Aorta (tissue), 5 donors: ENCODE measurements around the gene TFCP2L1. TPM values are rescaled to one million over a fixed set of nuclear protein-coding genes. Genes with fewer than 3 reads are reported as not detected.
A peak's percentile ranks its signal among the peaks of the same experiment; 100 is the strongest.

Experiments used
- ATAC-seq: fragments of 200-7000 bp; cut with Tn5 transposase; one replicate; pipeline ENCODE4 v1.9.1; 2022; ENCODE audit warnings: moderate library complexity; ENCODE audit not compliant: low FRiP score
- DNase-seq, 2 donors: peaks; one replicate each; pipeline ENCODE4 v3.0.0-alpha.2; 2020
- H3K27ac ChIP-seq, 2 donors: one replicate each; pipeline ENCODE4 v1.5.1; 2013; ENCODE audit warnings: low read length in 2 of 2, mild to moderate bottlenecking in 2 of 2, moderate library complexity in 2 of 2, control low read depth in 1 of 2, inconsistent platforms in 1 of 2, low read depth in 1 of 2
- H3K27me3 ChIP-seq, 2 donors: one replicate each; pipeline ENCODE4 v1.6.1; 2013; ENCODE audit warnings: control low read depth in 1 of 2, low read length in 1 of 2, mild to moderate bottlenecking in 1 of 2, moderate library complexity in 1 of 2; ENCODE audit not compliant: insufficient read depth in 2 of 2, control insufficient read depth in 1 of 2
- H3K36me3 ChIP-seq, 2 donors: one replicate each; pipeline ENCODE4 v1.6.1; 2013; ENCODE audit warnings: control low read depth in 1 of 2, low read length in 1 of 2, mild to moderate bottlenecking in 1 of 2; ENCODE audit not compliant: insufficient read depth in 2 of 2, control insufficient read depth in 1 of 2
- H3K4me1 ChIP-seq, 2 donors: one replicate each; pipeline ENCODE4 v1.6.1; 2013; ENCODE audit warnings: low read length in 2 of 2, control low read depth in 1 of 2, mild to moderate bottlenecking in 1 of 2, moderate library complexity in 1 of 2; ENCODE audit not compliant: insufficient read depth in 2 of 2, control insufficient read depth in 1 of 2
- H3K4me3 ChIP-seq, 2 donors: one replicate each; pipeline ENCODE4 v1.5.1; 2013; ENCODE audit warnings: low read length in 2 of 2, control low read depth in 1 of 2, mild to moderate bottlenecking in 1 of 2
- H3K9me3 ChIP-seq: one replicate; pipeline ENCODE4 v1.6.1; 2013; ENCODE audit warnings: mild to moderate bottlenecking, low read length; ENCODE audit not compliant: control insufficient read depth
- WGBS, 2 donors: extraction: QIAGEN DNeasy Blood & Tissue Kit; methylation state at CpG; one replicate each; pipeline ENCODE4 v1.1.7; 2013; 5-methylcytosine and 5-hydroxymethylcytosine counted together
- intact Hi-C, 2 donors: fragments of 100-400 bp; cut with DNase I; formaldehyde crosslinking; loops; one replicate each; pipeline versions ENCODE4 v1.14.2 to v1.15.0; 2022
- polyA plus RNA-seq, 2 donors: library from polyadenylated mRNA; stranded (reverse); fragments of 200-250 nt; gene quantifications; one replicate each; pipeline ENCODE4 v1.2.3, GENCODE V29; 2013
- total RNA-seq, 2 donors: library from RNA; stranded (reverse); fragmentation: NEBNext Ultra II Directional; extraction: Animal tissue kit (Norgen Biotek cat#: 25700); gene quantifications; one replicate each; pipeline ENCODE4 v1.2.1, GENCODE V29; 2021
- donor health status: healthy with polysubstance abuse.
- donor health status: Bipolar disorder and iron deficiency.
- donor health status: DM: no; HTN: no; CAD: no.
- donor health status: DM: no; HTN: no; CAD: no.
- donor health status: DM: yes; HTN: yes; CAD: no.

TFCP2L1 gene
- total and polyA plus RNA-seq, 4 donors = 0.03 to 1.7 (median 0.91) TPM

DNA sequence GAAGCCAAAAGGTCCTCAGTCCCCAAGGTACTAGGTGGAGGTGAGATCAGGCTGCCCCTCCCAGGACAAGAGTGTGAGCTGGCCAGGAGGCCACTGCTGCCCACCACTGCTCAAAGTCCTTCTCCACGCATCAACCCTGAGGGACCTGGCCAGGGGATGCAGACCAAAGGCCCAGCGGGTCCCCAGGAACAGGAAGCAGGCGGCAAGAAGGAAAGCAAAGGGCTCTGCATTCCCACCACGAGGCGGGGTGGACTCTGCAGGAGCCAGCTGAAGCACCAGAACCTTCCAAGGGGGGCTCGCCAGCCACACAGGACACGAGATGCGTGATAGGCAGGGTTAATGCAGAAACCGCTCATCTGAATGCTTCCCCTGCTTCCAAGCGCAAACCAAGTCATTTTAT, 67.4 kb downstream of the TFCP2L1 start:
- H3K27me3 ChIP-seq = no peaks in the 10 kb centered on the region
- H3K9me3 ChIP-seq = no peaks in the 10 kb centered on the region
- no peaks in the 10 kb centered on the region for H3K36me3 ChIP-seq
- no peak overlapping the region for H3K27ac ChIP-seq
- peak in 1 of 2 donors; percentile 53 for DNase-seq
- intact Hi-C loops = no loop called here
- WGBS, 2 donors = 78 to 80% methylated on average over 10 of the region's 10 CpGs
- H3K4me1 ChIP-seq = no peaks in the 10 kb centered on the region
- no peak for ATAC-seq
- H3K4me3 ChIP-seq = no peak overlapping the region

DNA sequence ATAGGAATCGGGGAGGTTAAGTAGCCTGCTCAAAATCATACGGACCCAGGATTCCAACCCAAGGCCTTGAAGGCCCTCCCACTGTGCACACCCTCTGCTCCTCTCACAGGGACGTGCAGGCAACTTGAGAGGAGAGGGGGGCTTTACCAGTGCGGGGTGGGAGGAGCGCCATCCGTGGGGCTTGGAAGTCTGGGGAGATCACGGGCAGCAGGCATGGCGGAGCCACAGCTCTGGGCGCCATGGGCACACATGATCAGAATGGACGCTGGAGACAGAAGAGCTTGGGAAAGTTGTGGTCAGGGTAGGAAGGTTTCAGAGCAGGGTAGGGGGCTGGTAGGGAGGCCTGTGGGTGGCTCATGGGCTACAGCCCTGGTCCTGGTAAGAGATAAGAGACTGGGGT, 70.7 kb downstream of the TFCP2L1 start:
- H3K27me3 ChIP-seq = no peaks in the 10 kb centered on the region
- no peaks in the 10 kb centered on the region for H3K9me3 ChIP-seq
- intact Hi-C loops = no loop called here
- H3K4me3 ChIP-seq = no peak overlapping the region
- no peak overlapping the region for H3K27ac ChIP-seq
- H3K4me1 ChIP-seq = no peaks in the 10 kb centered on the region
- ATAC-seq = no peak
- peak in 1 of 2 donors; percentile 59 for DNase-seq
- no peaks in the 10 kb centered on the region for H3K36me3 ChIP-seq
- WGBS, 2 donors = 94 to 96% methylated on average over 10 of the region's 10 CpGs

DNA sequence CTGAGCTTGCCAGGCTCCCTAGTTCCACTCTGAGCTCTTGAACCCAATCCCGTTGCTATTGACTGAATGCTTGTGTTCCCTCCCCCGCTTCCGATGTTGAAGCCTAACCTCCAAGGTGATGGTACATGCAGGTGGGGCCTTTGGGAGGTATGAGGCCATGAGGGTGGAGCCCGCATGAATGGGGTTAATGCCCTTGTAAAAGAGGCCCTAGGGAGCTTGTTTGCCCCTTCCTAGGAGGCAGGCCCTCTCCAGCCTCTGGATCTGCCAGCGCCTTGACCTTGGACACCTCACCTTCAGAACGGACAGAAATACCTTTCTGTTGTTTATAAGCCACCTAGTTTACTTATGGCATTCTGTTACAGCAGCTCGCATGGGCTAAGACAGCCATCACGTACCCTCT, 71.6 kb downstream of the TFCP2L1 start:
- H3K36me3 ChIP-seq = no peaks in the 10 kb centered on the region
- intact Hi-C loops = no loop called here
- H3K27me3 ChIP-seq = no peaks in the 10 kb centered on the region
- DNase-seq (no peak), ATAC-seq (no peak)
- H3K27ac ChIP-seq = no peak overlapping the region
- WGBS, 2 donors = 93 to 94% methylated on average over 8 of the region's 8 CpGs
- no peaks in the 10 kb centered on the region for H3K9me3 ChIP-seq
- no peaks in the 10 kb centered on the region for H3K4me1 ChIP-seq
- no peak overlapping the region for H3K4me3 ChIP-seq

DNA sequence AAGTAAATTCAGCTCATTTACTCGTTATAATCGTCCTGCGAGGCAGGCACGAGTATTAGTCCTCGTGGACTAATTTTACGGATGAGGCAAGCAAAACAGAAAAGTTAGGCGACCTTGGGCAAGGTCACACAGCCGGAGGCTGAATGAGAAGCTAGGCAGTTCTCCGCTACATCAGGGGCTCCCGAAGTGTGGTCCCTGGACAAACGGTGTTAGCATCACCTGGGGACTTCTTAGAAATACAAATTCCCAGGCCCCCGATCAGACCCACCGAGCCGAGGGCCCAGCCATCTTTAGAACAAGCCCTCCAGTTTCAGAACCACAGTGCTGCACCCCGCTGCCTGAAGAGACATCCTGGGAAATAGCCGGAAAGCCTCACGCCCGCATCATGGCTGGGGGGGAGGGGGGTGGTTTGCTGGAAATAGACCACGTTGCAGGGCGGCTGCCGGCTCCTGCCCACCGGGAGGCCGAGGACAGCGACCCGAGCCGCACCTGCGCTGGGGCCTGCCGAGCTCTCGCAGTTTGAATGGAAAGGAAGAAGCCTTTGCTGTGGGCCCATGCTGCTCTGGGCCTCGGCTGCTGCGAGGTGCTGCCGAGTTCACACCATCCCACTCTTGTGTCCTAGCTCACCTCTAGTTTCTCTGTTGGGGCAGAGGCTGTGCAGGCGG, 72.2 kb downstream of the TFCP2L1 start:
- Histone ChIP-seq H3K9me3 (no peaks in the 10 kb centered on the region), H3K4me1 (no peaks in the 10 kb centered on the region), H3K27ac (no peak overlapping the region), H3K4me3 (no peak overlapping the region), H3K36me3 (no peaks in the 10 kb centered on the region), H3K27me3 (no peaks in the 10 kb centered on the region)
- ATAC-seq = no peak
- DNase-seq = peak in 1 of 2 donors; percentile 54
- WGBS, 2 donors = 85 to 88% methylated on average over 33 of the region's 33 CpGs
- intact Hi-C loops = no loop called here

DNA sequence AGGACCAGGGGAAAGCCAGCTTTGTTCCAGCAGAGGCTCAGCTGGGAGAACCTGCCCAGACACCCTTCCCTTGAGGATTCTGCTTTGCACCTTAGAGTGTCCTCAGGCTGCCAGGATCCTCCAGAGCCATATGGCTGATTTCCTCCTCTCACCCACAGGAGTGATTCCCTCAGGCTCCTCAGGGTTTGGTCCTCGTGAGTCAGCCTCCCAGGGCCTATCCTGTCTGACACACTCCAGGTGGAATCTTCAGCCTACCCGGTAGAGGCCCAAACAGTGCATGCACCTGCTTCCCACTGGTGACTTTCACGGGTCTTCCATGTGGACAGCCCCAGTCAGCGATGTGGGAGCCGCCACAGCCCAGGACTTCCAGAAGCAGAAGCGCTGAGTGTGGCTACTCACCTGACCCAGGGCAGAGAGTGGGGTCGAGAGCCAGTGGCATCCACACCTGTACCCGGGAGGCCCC, 73.3 kb downstream of the TFCP2L1 start:
- Histone ChIP-seq H3K36me3 (no peaks in the 10 kb centered on the region), H3K4me3 (no peak overlapping the region), H3K27me3 (no peaks in the 10 kb centered on the region), H3K4me1 (no peaks in the 10 kb centered on the region), H3K27ac (no peak overlapping the region), H3K9me3 (no peaks in the 10 kb centered on the region)
- no peak for ATAC-seq
- 89 to 94% methylated on average over 8 of the region's 8 CpGs for WGBS, 2 donors
- intact Hi-C loops = no loop called here
- no peak for DNase-seq

DNA sequence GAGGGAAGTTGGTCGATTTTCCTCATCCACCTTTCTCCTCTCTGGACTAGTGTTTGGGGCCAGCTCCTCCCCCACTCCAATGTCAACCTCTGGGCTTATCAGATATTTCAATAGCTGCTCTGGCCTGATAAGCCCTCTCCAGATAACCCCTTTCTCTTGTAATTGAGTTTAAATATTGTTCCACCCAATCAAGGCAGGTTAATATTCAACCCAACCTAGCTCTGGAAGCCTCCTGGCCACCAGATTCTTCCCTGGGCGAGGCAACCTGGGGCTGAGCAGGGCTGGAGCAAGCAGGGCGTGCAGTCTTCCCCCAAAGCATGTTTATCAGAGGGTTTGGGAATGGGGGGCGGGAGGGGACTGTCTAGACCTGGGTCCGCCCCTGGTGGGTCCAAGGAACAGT, 73.8 kb downstream of the TFCP2L1 start:
- DNase-seq = no peak
- Histone ChIP-seq H3K4me1 (no peaks in the 10 kb centered on the region), H3K36me3 (no peaks in the 10 kb centered on the region), H3K4me3 (no peak overlapping the region), H3K27ac (no peak overlapping the region), H3K27me3 (no peaks in the 10 kb centered on the region), H3K9me3 (no peaks in the 10 kb centered on the region)
- WGBS, 2 donors = 85% methylated on average over 5 of the region's 5 CpGs
- intact Hi-C loops = no loop called here
- ATAC-seq = no peak

DNA sequence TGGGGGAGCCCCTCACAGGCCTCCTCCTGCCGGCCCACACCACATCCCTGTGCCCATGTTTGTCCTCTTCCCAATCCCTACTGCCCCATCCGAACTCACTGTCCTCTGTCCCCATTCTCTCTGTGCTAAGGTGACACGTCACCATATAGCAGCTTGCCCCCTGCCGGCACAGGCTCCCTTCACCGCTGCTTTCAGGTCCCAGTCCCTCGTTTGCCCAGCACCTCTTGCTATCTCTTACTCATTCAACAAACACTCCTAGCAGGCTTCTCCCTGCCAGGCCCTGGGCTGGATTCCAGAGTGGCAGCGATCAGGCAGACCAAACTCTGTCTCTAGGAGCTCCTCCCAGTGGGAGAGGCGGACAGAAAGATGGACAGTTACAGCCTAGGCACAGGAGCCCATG, 74.3 kb downstream of the TFCP2L1 start:
- Histone ChIP-seq H3K27ac (no peak overlapping the region), H3K4me1 (no peaks in the 10 kb centered on the region), H3K36me3 (no peaks in the 10 kb centered on the region), H3K4me3 (no peak overlapping the region), H3K27me3 (no peaks in the 10 kb centered on the region), H3K9me3 (no peaks in the 10 kb centered on the region)
- intact Hi-C loops = no loop called here
- ATAC-seq = no peak
- 45 to 49% methylated on average over 8 of the region's 8 CpGs for WGBS, 2 donors
- no peak for DNase-seq

DNA sequence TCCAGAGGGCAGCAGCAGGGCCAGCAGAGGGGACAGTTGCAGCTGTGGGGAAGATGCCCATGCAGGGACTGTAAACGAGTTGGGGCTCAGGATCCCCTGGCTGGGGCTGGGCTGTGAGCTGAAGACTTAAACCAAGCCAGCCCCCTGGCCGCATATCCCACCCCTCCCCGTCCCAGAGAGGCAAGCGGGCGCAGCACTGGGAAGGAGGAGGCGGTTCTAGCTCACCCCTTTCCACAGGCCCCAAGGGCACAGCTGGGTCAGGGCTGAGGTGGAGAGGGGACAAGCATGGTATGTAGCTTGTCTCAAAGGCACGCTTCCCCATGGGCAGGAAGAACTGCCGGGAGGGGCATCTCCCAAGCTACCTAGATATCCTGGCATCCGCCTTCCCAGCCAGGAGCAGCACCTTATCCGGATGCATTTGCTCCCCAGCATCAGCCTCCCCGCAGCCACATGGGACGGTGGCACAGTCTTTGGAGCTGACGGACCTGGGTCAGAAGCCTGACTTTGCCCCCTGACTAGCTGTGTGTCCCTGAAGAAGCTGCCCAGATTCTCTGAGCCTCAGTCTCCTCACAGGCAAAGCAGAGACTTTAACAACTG, 75.9 kb downstream of the TFCP2L1 start:
- intact Hi-C loops = no loop called here
- ATAC-seq = no peak
- WGBS, 2 donors = 91 to 93% methylated on average over 13 of the region's 13 CpGs

DNA sequence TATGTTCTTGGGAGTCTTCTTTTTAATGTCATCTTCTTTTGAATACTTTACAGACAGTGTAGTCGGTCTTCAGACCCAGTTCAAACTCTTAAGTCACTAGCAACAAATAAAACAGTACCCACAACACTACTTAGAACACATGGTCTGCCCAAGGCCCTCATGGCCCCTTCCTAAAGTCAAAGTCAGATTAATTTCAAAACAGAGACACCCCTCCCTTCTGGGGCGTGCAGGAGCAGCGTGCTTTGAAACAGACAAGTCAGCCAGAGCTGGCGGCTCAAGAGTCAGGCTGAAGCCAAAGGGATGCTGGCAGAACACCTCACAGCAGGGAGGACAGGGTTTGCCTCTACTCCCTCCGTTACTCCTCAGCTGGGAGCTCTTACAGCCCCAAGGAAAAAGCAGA, 77.5 kb downstream of the TFCP2L1 start:
- intact Hi-C loops = no loop called here
- ATAC-seq (no peak), DNase-seq (no peak)
- WGBS, 2 donors = 90 to 95% methylated on average over 5 of the region's 5 CpGs
- Histone ChIP-seq H3K36me3 (no peaks in the 10 kb centered on the region), H3K4me3 (no peak overlapping the region), H3K27ac (no peak overlapping the region), H3K9me3 (no peaks in the 10 kb centered on the region), H3K4me1 (no peaks in the 10 kb centered on the region), H3K27me3 (no peaks in the 10 kb centered on the region)

More for the DNA sequence above, 75.9 kb downstream of the TFCP2L1 start:
- no peak for DNase-seq
- Histone ChIP-seq H3K27me3 (no peaks in the 10 kb centered on the region), H3K9me3 (no peaks in the 10 kb centered on the region), H3K36me3 (no peaks in the 10 kb centered on the region), H3K27ac (no peak overlapping the region), H3K4me3 (no peak overlapping the region), H3K4me1 (no peaks in the 10 kb centered on the region)
